Measurements from ENCODE around the gene EFEMP2. TPM values are rescaled to one million over a fixed set of nuclear protein-coding genes. Genes with fewer than 3 reads are reported as not detected.
A peak's percentile ranks its signal among the peaks of the same experiment; 100 is the strongest.

EFEMP2 gene
- total RNA-seq, 1 experiment from 2014 or later = 3.4 TPM

GRCh38 chr11:65857500-65857852 lies 15.1 kb downstream of the EFEMP2 start:
- TF ChIP-seq CTCF (IDR thresholded peaks at IDR 0.05; ENCODE audit: unreplicated experiment) = no peak
- H3K27ac Mint-ChIP-seq (ENCODE audit: unreplicated experiment) = no peak overlapping the region
- H3K36me3 Mint-ChIP-seq (ENCODE audit: insufficient read depth, unreplicated experiment) = peaks cover 100% of the 10 kb centered on the region
- BruUV-seq (replicated peaks) = no TSS peak
- no peaks in the 10 kb centered on the region for H3K9me3 Mint-ChIP-seq (ENCODE audit: low read depth, unreplicated experiment)
- DNase-seq = no peak
- no peaks in the 10 kb centered on the region for H3K27me3 Mint-ChIP-seq (ENCODE audit: unreplicated experiment)
- CTCF ChIA-PET = interaction anchor here (1.5 to 2.9 kb wide), 2 partner anchors 31 to 77 kb away, joined by 3 to 37 read pairs; partner anchors contain the start of gene FIBP
- intact Hi-C loops (cut with micrococcal nuclease; ENCODE audit: unreplicated experiment) = no loop called here
- H3K4me3 Mint-ChIP-seq (ENCODE audit: low read depth, unreplicated experiment) = peak overlapping the region; percentile 84
- H3K4me1 Mint-ChIP-seq (ENCODE audit: low read depth, unreplicated experiment) = peaks cover 47% of the 10 kb centered on the region

GRCh38 chr11:65856689-65857499 lies 15.7 kb downstream of the EFEMP2 start:
- Mint-ChIP-seq H3K4me1 (ENCODE audit: low read depth, unreplicated experiment) (peaks cover 47% of the 10 kb centered on the region), H3K36me3 (ENCODE audit: insufficient read depth, unreplicated experiment) (peaks cover 100% of the 10 kb centered on the region), H3K4me3 (ENCODE audit: low read depth, unreplicated experiment) (peak overlapping the region; percentile 84), H3K27me3 (ENCODE audit: unreplicated experiment) (no peaks in the 10 kb centered on the region), H3K27ac (ENCODE audit: unreplicated experiment) (peak overlapping the region; percentile 84), H3K9me3 (ENCODE audit: low read depth, unreplicated experiment) (no peaks in the 10 kb centered on the region)
- DNase-seq = peak; percentile 82
- no peak for TF ChIP-seq CTCF (IDR thresholded peaks at IDR 0.05; ENCODE audit: unreplicated experiment)
- intact Hi-C loops (cut with micrococcal nuclease; ENCODE audit: unreplicated experiment) = no loop called here
- CTCF ChIA-PET = no interaction called here
- no TSS peak for BruUV-seq (replicated peaks)

- H3K4me1 Mint-ChIP-seq (ENCODE audit: low read depth, unreplicated experiment) = peaks cover 47% of the 10 kb centered on the region
- CTCF ChIA-PET = interaction anchor here (0.7 kb wide), 1 partner anchor 263 kb away, joined by 3 read pairs; no protein-coding TSS in a partner anchor
- TF ChIP-seq CTCF (IDR thresholded peaks at IDR 0.05; ENCODE audit: unreplicated experiment) = no peak
- H3K27me3 Mint-ChIP-seq (ENCODE audit: unreplicated experiment) = no peaks in the 10 kb centered on the region
- peak overlapping the region; percentile 84 for H3K4me3 Mint-ChIP-seq (ENCODE audit: low read depth, unreplicated experiment)
- H3K9me3 Mint-ChIP-seq (ENCODE audit: low read depth, unreplicated experiment) = no peaks in the 10 kb centered on the region
- DNase-seq = no peak
- H3K36me3 Mint-ChIP-seq (ENCODE audit: insufficient read depth, unreplicated experiment) = peaks cover 100% of the 10 kb centered on the region
- intact Hi-C loops (cut with micrococcal nuclease; ENCODE audit: unreplicated experiment) = no loop called here
- no TSS peak for BruUV-seq (replicated peaks)
- peak overlapping the region; percentile 84 for H3K27ac Mint-ChIP-seq (ENCODE audit: unreplicated experiment)
Measured at GRCh38 chr11:65855927-65856363, 16.7 kb downstream of the EFEMP2 start.

- H3K4me3 Mint-ChIP-seq (ENCODE audit: low read depth, unreplicated experiment) = peak overlapping the region; percentile 84
- no peaks in the 10 kb centered on the region for H3K27me3 Mint-ChIP-seq (ENCODE audit: unreplicated experiment)
- BruUV-seq (replicated peaks) = TSS peak; percentile 61
- DNase-seq = no peak
- intact Hi-C loops (cut with micrococcal nuclease; ENCODE audit: unreplicated experiment) = no loop called here
- H3K36me3 Mint-ChIP-seq (ENCODE audit: insufficient read depth, unreplicated experiment) = peaks cover 100% of the 10 kb centered on the region
- peaks cover 45% of the 10 kb centered on the region for H3K4me1 Mint-ChIP-seq (ENCODE audit: low read depth, unreplicated experiment)
- no peak for TF ChIP-seq CTCF (IDR thresholded peaks at IDR 0.05; ENCODE audit: unreplicated experiment)
- H3K9me3 Mint-ChIP-seq (ENCODE audit: low read depth, unreplicated experiment) = no peaks in the 10 kb centered on the region
- CTCF ChIA-PET = interaction anchor here (0.6 to 0.7 kb wide), 3 partner anchors 13 to 605 kb away, joined by 3 to 10 read pairs (median 5); no protein-coding TSS in a partner anchor
- H3K27ac Mint-ChIP-seq (ENCODE audit: unreplicated experiment) = peak overlapping the region; percentile 79
Measured at GRCh38 chr11:65854852-65855837, 17.5 kb downstream of the EFEMP2 start.
